CD14-positive monocyte (primary cell): ENCODE results near the gene CCDC88C. TPM values are rescaled to one million over a fixed set of nuclear protein-coding genes. Genes with fewer than 3 reads are reported as not detected.
A peak's percentile ranks its signal among the peaks of the same experiment; 100 is the strongest.

ENCODE experiments used
- DNase-seq, 3 donors: peaks; one replicate each; pipeline ENCODE4 v3.0.0-alpha.2; 2011 to 2022
- H2AFZ ChIP-seq: 2 replicates; pipeline ENCODE4 v1.6.0; 2012; ENCODE audit warnings: mild to moderate bottlenecking, low read depth, low read length, inconsistent platforms; ENCODE audit not compliant: insufficient read depth, poor library complexity, severe bottlenecking
- H3K27ac ChIP-seq, 2 donors: 1 replicate in 1 of 2; 2 replicates in 1 of 2; pipeline ENCODE4 v1.5.1; 2012 to 2013; ENCODE audit warnings: low read length in 2 of 2, control low read depth in 1 of 2, inconsistent platforms in 1 of 2, low read depth in 1 of 2, mild to moderate bottlenecking in 1 of 2
- H3K27me3 ChIP-seq, 2 donors: one replicate each; pipeline versions ENCODE4 v1.6.0 to v1.6.1; 2011 to 2013; ENCODE audit warnings: low read length in 2 of 2; ENCODE audit not compliant: control insufficient read depth in 2 of 2, insufficient read depth in 2 of 2
- H3K36me3 ChIP-seq, 2 donors: replicated peaks in 1 of 2; 1 replicate in 1 of 2; 2 replicates in 1 of 2; pipeline versions ENCODE4 v1.5.1 to v1.6.1; 2012 to 2013; ENCODE audit warnings: low read length in 2 of 2, control low read depth in 1 of 2, inconsistent platforms in 1 of 2, mild to moderate bottlenecking in 1 of 2; ENCODE audit not compliant: insufficient read depth in 2 of 2, control insufficient read depth in 1 of 2
- H3K4me1 ChIP-seq, 2 donors: 1 replicate in 1 of 2; 2 replicates in 1 of 2; pipeline versions ENCODE4 v1.5.1 to v1.6.1; 2012 to 2013; ENCODE audit warnings: low read length in 2 of 2, control low read depth in 1 of 2, inconsistent platforms in 1 of 2, mild to moderate bottlenecking in 1 of 2, moderate library complexity in 1 of 2; ENCODE audit not compliant: insufficient read depth in 2 of 2, control insufficient read depth in 1 of 2
- H3K4me2 ChIP-seq: replicated peaks from 2 replicates; pipeline ENCODE3; 2012; ENCODE audit warnings: low read length, moderate library complexity, mild to moderate bottlenecking; ENCODE audit not compliant: poor library complexity, severe bottlenecking; ENCODE audit errors: extremely low read depth
- H3K4me3 ChIP-seq, 3 experiments: fragments of 200-600 bp in 1 of 3; sonication (generic) in 1 of 3; replicated peaks in 1 of 3; 1 replicate in 2 of 3; 2 replicates in 1 of 3; pipeline ENCODE4 v1.5.1; 2011 to 2013; ENCODE audit warnings: low read length in 3 of 3, mild to moderate bottlenecking in 3 of 3, control low read depth in 2 of 3, low read depth in 2 of 3, inconsistent platforms in 1 of 3, moderate library complexity in 1 of 3
- H3K79me2 ChIP-seq: 2 replicates; pipeline ENCODE4 v1.6.0; 2012; ENCODE audit warnings: mild to moderate bottlenecking, control low read depth, inconsistent platforms, low read length, moderate library complexity; ENCODE audit not compliant: insufficient read depth
- H3K9ac ChIP-seq: 2 replicates; pipeline ENCODE4 v1.6.0; 2017; ENCODE audit warnings: low read length, mild to moderate bottlenecking; ENCODE audit not compliant: insufficient read depth, poor library complexity, severe bottlenecking
- H3K9me3 ChIP-seq, 2 donors: replicated peaks in 1 of 2; 1 replicate in 1 of 2; 2 replicates in 1 of 2; pipeline versions ENCODE4 v1.5.1 to v1.6.1; 2012 to 2013; ENCODE audit warnings: low read length in 2 of 2, control low read depth in 1 of 2; ENCODE audit not compliant: control insufficient read depth in 1 of 2, insufficient read depth in 1 of 2
- H4K20me1 ChIP-seq: 2 replicates; pipeline ENCODE4 v1.6.0; 2012; ENCODE audit warnings: mild to moderate bottlenecking, low read length, control low read depth, moderate library complexity; ENCODE audit not compliant: insufficient read depth
- H3K27ac Mint-ChIP-seq, 7 donors: one replicate each; pipeline ENCODE4 v1.8.0; 2020; ENCODE audit warnings: mild to moderate bottlenecking in 7 of 7, mixed read lengths in 7 of 7, moderate library complexity in 6 of 7, inconsistent platforms in 2 of 7
- H3K27me3 Mint-ChIP-seq, 3 donors: one replicate each; pipeline ENCODE4 v1.8.0; 2021 to 2022; ENCODE audit warnings: low read depth in 3 of 3, mild to moderate bottlenecking in 3 of 3, mixed read lengths in 3 of 3, moderate library complexity in 3 of 3, inconsistent platforms in 1 of 3
- H3K36me3 Mint-ChIP-seq, 2 donors: one replicate each; pipeline ENCODE4 v1.8.0; 2020; ENCODE audit warnings: mixed read lengths in 2 of 2, inconsistent platforms in 1 of 2, mild to moderate bottlenecking in 1 of 2
- H3K4me1 Mint-ChIP-seq: one replicate; pipeline ENCODE4 v1.8.0; 2020; ENCODE audit warnings: mild to moderate bottlenecking, mixed read lengths
- H3K4me3 Mint-ChIP-seq, 2 donors: one replicate each; pipeline ENCODE4 v1.8.0; 2020; ENCODE audit warnings: mild to moderate bottlenecking in 2 of 2, mixed read lengths in 2 of 2, moderate library complexity in 1 of 2
- H3K9me3 Mint-ChIP-seq, 7 donors: one replicate each; pipeline ENCODE4 v1.8.0; 2020 to 2022; ENCODE audit warnings: mixed read lengths in 7 of 7, mild to moderate bottlenecking in 6 of 7, moderate library complexity in 6 of 7, inconsistent platforms in 2 of 7
- CTCF ChIP-seq: fragments of 200-600 bp; IDR thresholded peaks from one replicate; pipeline ENCODE4 v1.8.0; 2022; ENCODE audit warnings: antibody characterized with exemption, mild to moderate bottlenecking
- WGBS: methylation state at CpG from one replicate; pipeline ENCODE4 v1.1.5; 2013; ENCODE audit warnings: missing lambda C conversion rate; ENCODE audit not compliant: insufficient coverage; 5-methylcytosine and 5-hydroxymethylcytosine counted together
- intact Hi-C, 2 donors: fragments of 100-400 bp; cut with micrococcal nuclease; formaldehyde crosslinking; loops; one replicate each; pipeline versions ENCODE4 v1.15.0 to v1.15.1; 2023
- polyA plus RNA-seq, 3 donors: library from polyadenylated mRNA; depleted of rRNA in 1 of 3; unstranded in 2 of 3; stranded (reverse) in 1 of 3; fragments of 300-500 nt in 2 of 3; fragments of >200 nt in 1 of 3; fragmentation: Illumina TruSeq in 2 of 3; gene quantifications; 1 replicate in 2 of 3; 2 replicates in 1 of 3; pipeline ENCODE4 v1.2.3, GENCODE V29; 2012 to 2021

CCDC88C gene
- polyA plus RNA-seq, 3 donors = 11.6 to 69.7 (median 12.3) TPM

GRCh38 chr14:91397965-91398591 is 19.5 kb downstream of the CCDC88C start:
- 30% methylated on average over 6 of the region's 8 CpGs for WGBS
- Mint-ChIP-seq H3K36me3 (peaks cover 15 to 26% of the 10 kb centered on the region in 2 donors), H3K4me1 (peaks cover 95% of the 10 kb centered on the region), H3K27ac (peak overlapping the region; percentile 88 to 96 (median 95)), H3K9me3 (no peaks in the 10 kb centered on the region), H3K27me3 (peaks cover 0 to 2% (median 1%) of the 10 kb centered on the region in 3 donors), H3K4me3 (peak overlapping the region; percentile 75 to 92)
- H3K27ac ChIP-seq = peak overlapping the region; percentile 83 to 84
- no peaks in the 10 kb centered on the region for H3K9me3 ChIP-seq
- H3K79me2 ChIP-seq = peaks cover 99% of the 10 kb centered on the region
- intact Hi-C loops = loop anchor here (2.0 to 5.0 kb wide), 3 partner anchors 15 to 41 kb away; no protein-coding TSS in a partner anchor
- H3K4me1 ChIP-seq = peaks cover 93 to 94% of the 10 kb centered on the region in 2 donors
- H4K20me1 ChIP-seq = peaks cover 86% of the 10 kb centered on the region
- H2AFZ ChIP-seq = peak overlapping the region; percentile 41
- TF ChIP-seq CTCF = no peak
- H3K4me2 ChIP-seq = peak overlapping the region; percentile 84
- H3K4me3 ChIP-seq = peak overlapping the region in 1 of 3 experiments; percentile 67
- DNase-seq = peak in 1 of 3 donors; percentile 27
- peak overlapping the region; percentile 53 for H3K9ac ChIP-seq
- H3K27me3 ChIP-seq = no peaks in the 10 kb centered on the region
- H3K36me3 ChIP-seq = no peaks in the 10 kb centered on the region

GRCh38 chr14:91396959-91397815 is 20.4 kb downstream of the CCDC88C start:
- H3K4me2 ChIP-seq = peak overlapping the region; percentile 84
- intact Hi-C loops = loop anchor here (2.0 to 5.0 kb wide), 3 partner anchors 16 to 40 kb away; no protein-coding TSS in a partner anchor
- no peaks in the 10 kb centered on the region for H3K9me3 Mint-ChIP-seq
- H3K79me2 ChIP-seq = peaks cover 99% of the 10 kb centered on the region
- no peaks in the 10 kb centered on the region for H3K9me3 ChIP-seq
- peaks cover 83% of the 10 kb centered on the region for H4K20me1 ChIP-seq
- peaks cover 93 to 94% of the 10 kb centered on the region in 2 donors for H3K4me1 ChIP-seq
- DNase-seq = peak in 2 of 3 donors; percentile 44 to 49
- H3K27ac Mint-ChIP-seq = peak overlapping the region; percentile 88 to 96 (median 95)
- peaks cover 15 to 25% of the 10 kb centered on the region in 2 donors for H3K36me3 Mint-ChIP-seq
- no peaks in the 10 kb centered on the region for H3K36me3 ChIP-seq
- peaks cover 95% of the 10 kb centered on the region for H3K4me1 Mint-ChIP-seq
- peak overlapping the region; percentile 53 for H3K9ac ChIP-seq
- no peaks in the 10 kb centered on the region for H3K27me3 ChIP-seq
- peak overlapping the region; percentile 75 to 92 for H3K4me3 Mint-ChIP-seq
- no peak for TF ChIP-seq CTCF
- H2AFZ ChIP-seq = peak overlapping the region; percentile 41
- H3K27ac ChIP-seq = peak overlapping the region; percentile 83 to 84
- 14% methylated on average over 8 of the region's 15 CpGs for WGBS
- H3K27me3 Mint-ChIP-seq = peaks cover 0 to 2% (median 1%) of the 10 kb centered on the region in 3 donors
- peak overlapping the region; percentile 16 to 67 (median 24) for H3K4me3 ChIP-seq
